HepG2 (cell line): ENCODE data around the gene SARS2. TPM values are rescaled to one million over a fixed set of nuclear protein-coding genes. Genes with fewer than 3 reads are reported as not detected.
A peak's percentile ranks its signal among the peaks of the same experiment; 100 is the strongest.

Source experiments
- ATAC-seq: fragments of 200-7000 bp; cut with Tn5 transposase; 3 replicates; pipeline ENCODE4 v1.9.1; 2020; ENCODE audit warnings: mild to moderate bottlenecking, moderate library complexity
- BruUV-seq: library from RNA; stranded (reverse); fragments of 400-500 nt; replicated peaks from 2 replicates; lab custom pipeline; 2021; lab: Mats Ljungman, UMichigan
- CTCF ChIA-PET: fragments of 300-600 bp; formaldehyde crosslinking; extraction: SDS; loops from one replicate; lab custom pipeline; 2021; ENCODE audit warnings: low total read pairs, inconsistent platforms, low intra/inter-chr PET ratio; lab: Yijun Ruan, JAX
- POLR2A ChIA-PET: fragments of 350-600 bp; sonication (Branson Sonifier 250); formaldehyde crosslinking; loops from one replicate; lab custom pipeline; 2020; ENCODE audit warnings: antibody characterized with exemption, inconsistent platforms; lab: Yijun Ruan, JAX
- DNase-seq: peaks from one replicate; pipeline ENCODE4 v3.0.0-alpha.2; 2015; ENCODE audit warnings: low spot score
- FAIRE-seq: peaks from 3 replicates; lab custom pipeline; 2011; peaks lifted over from hg19 to GRCh38; lab: Jason Lieb, UNC
- H2AFZ ChIP-seq: one replicate; pipeline ENCODE4 v1.6.1; 2011; ENCODE audit warnings: low read length, inconsistent platforms
- H3K27ac ChIP-seq: fragments of 300-600 bp; 3 replicates; pipeline ENCODE4 v1.8.0; 2011; ENCODE audit warnings: mixed run types, mild to moderate bottlenecking, mixed read lengths, low read length, inconsistent platforms; ENCODE audit not compliant: insufficient read depth; ENCODE audit errors: extremely low read length
- H3K27me3 ChIP-seq, 2 experiments: fragments of 200-600 bp in 1 of 2; 2 replicates in 1 of 2; 3 replicates in 1 of 2; pipeline versions ENCODE4 v1.6.0 to v1.8.0; 2011; ENCODE audit warnings: low read length in 2 of 2, mild to moderate bottlenecking in 2 of 2, moderate library complexity in 2 of 2, inconsistent platforms in 1 of 2; ENCODE audit not compliant: insufficient read depth in 2 of 2, control insufficient read depth in 1 of 2
- H3K36me3 ChIP-seq, 2 experiments: fragments of 200-600 bp in 1 of 2; replicated peaks in 1 of 2; 2 replicates in 1 of 2; 3 replicates in 1 of 2; pipeline versions ENCODE4 v1.5.1 to v1.8.0; 2011; ENCODE audit warnings: low read length in 2 of 2, inconsistent platforms in 1 of 2; ENCODE audit not compliant: insufficient read depth in 2 of 2, control insufficient read depth in 1 of 2
- H3K4me1 ChIP-seq: 2 replicates; pipeline ENCODE4 v1.5.1; 2012; ENCODE audit warnings: low read length, inconsistent platforms; ENCODE audit not compliant: insufficient read depth
- H3K4me2 ChIP-seq: 2 replicates; pipeline ENCODE4 v1.6.0; 2011; ENCODE audit warnings: low read depth, low read length, inconsistent platforms
- H3K4me3 ChIP-seq, 3 experiments: fragments of 200-600 bp in 1 of 3; sonication (generic), shearing (Covaris generic) in 1 of 3; replicated peaks in 1 of 3; 2 replicates each; pipeline ENCODE4 v1.5.1; 2011 to 2016; ENCODE audit warnings: low read length in 3 of 3, inconsistent platforms in 2 of 3, low read depth in 2 of 3, mild to moderate bottlenecking in 2 of 3, control low read depth in 1 of 3, mixed read lengths in 1 of 3; ENCODE audit not compliant: insufficient read depth in 1 of 3
- H3K79me2 ChIP-seq: one replicate; pipeline ENCODE4 v1.6.1; 2011; ENCODE audit warnings: low read length, inconsistent platforms; ENCODE audit not compliant: insufficient read depth
- H3K9ac ChIP-seq: 2 replicates; pipeline ENCODE4 v1.6.0; 2011; ENCODE audit warnings: mild to moderate bottlenecking, low read depth, low read length, inconsistent platforms; ENCODE audit not compliant: insufficient read depth
- H3K9me3 ChIP-seq: 2 replicates; pipeline ENCODE4 v1.5.1; 2012; ENCODE audit warnings: mild to moderate bottlenecking, low read length
- H4K20me1 ChIP-seq: 2 replicates; pipeline ENCODE4 v1.6.0; 2011; ENCODE audit warnings: inconsistent platforms, mild to moderate bottlenecking, low read length, moderate library complexity; ENCODE audit not compliant: insufficient read depth
- AGO2 ChIP-seq: fragments of 200-400 bp; formaldehyde crosslinking; optimal IDR thresholded peaks from 2 replicates; pipeline ENCODE3; 2017; ENCODE audit warnings: mild to moderate bottlenecking, low read depth, low read length, moderate library complexity
- HNRNPL ChIP-seq: fragments of 200-400 bp; formaldehyde crosslinking; IDR thresholded peaks from 2 replicates; pipeline ENCODE4 v1.6.1; 2017; ENCODE audit warnings: mild to moderate bottlenecking, low read depth, low read length
- PAF1 ChIP-seq: IDR thresholded peaks from 2 replicates; pipeline ENCODE4 v1.6.1; 2016; ENCODE audit warnings: missing genetic modification reagents, missing compliant biosample characterization
- WGBS: methylation state at CpG from one replicate; pipeline ENCODE4 v1.1.6; 2017; ENCODE audit warnings: low lambda C conversion rate; 5-methylcytosine and 5-hydroxymethylcytosine counted together
- in situ Hi-C: cut with HindIII; loops from 2 replicates; pipeline ENCODE4 v1.10.0; 2017; ENCODE audit warnings: low pct_unique_long_range_greater_than_20kb; ENCODE audit not compliant: extremely low pct_ligation_motif_present
- intact Hi-C: fragments of 100-400 bp; cut with micrococcal nuclease; formaldehyde crosslinking; loops from one replicate; pipeline ENCODE4 v1.10.0; 2022; ENCODE audit not compliant: unreplicated experiment
- polyA plus RNA-seq, 8 experiments: library from polyadenylated mRNA; depleted of rRNA in 3 of 8; stranded (reverse) in 7 of 8; unstranded in 1 of 8; fragments of >200 nt; fragmentation: Illumina TruSeq in 4 of 8; extraction: Trizol in 4 of 8; gene quantifications; 2 replicates each; pipeline versions ENCODE4 v1.2.1 to v1.2.3, GENCODE V29; 2011 to 2016; ENCODE audit warnings: low read depth in 4 of 8, missing spikeins in 1 of 8, mixed read lengths in 1 of 8; ENCODE audit not compliant: insufficient read depth in 1 of 8
- total RNA-seq, 5 experiments: library from RNA; depleted of rRNA; stranded (reverse); fragments of >200 nt; fragmentation: Illumina TruSeq; extraction: Trizol; gene quantifications; 2 replicates each; pipeline ENCODE4 v1.2.3, GENCODE V29; 2016; ENCODE audit warnings: low read depth in 1 of 5
- TF ChIP-seq, protein P1 (sequence below): sonication (generic); formaldehyde crosslinking; IDR thresholded peaks from 2 replicates; pipeline ENCODE4 v1.4.0; 2020; ENCODE audit warnings: missing genetic modification reagents

Gene SARS2
- total and polyA plus RNA-seq, 2 of the 13 experiments (the other 11 are each of a cell fraction or from before 2014, with no cell fraction given): 40.0 to 48.6 TPM

GRCh38 chr19:38912600-38913514 lies 17.7 kb downstream of the SARS2 start:
- H3K9ac ChIP-seq: no peak overlapping the region
- no peaks in the 10 kb centered on the region for H3K9me3 ChIP-seq
- intact Hi-C loops: no loop called here
- H3K36me3 ChIP-seq: no peaks in the 10 kb centered on the region
- H3K4me3 ChIP-seq: no peak overlapping the region
- H2AFZ ChIP-seq: no peak overlapping the region
- H3K79me2 ChIP-seq: no peaks in the 10 kb centered on the region
- ATAC-seq (no peak), DNase-seq (no peak), FAIRE-seq (no peak)
- no peak overlapping the region for H3K4me2 ChIP-seq
- no TSS peak for BruUV-seq
- H4K20me1 ChIP-seq: no peaks in the 10 kb centered on the region
- H3K4me1 ChIP-seq: peaks cover 5% of the 10 kb centered on the region
- ChIA-PET POLR2A (no interaction called here), CTCF (no interaction called here)
- no peak for TF ChIP-seq HNRNPL
- TF ChIP-seq, protein P1, sequence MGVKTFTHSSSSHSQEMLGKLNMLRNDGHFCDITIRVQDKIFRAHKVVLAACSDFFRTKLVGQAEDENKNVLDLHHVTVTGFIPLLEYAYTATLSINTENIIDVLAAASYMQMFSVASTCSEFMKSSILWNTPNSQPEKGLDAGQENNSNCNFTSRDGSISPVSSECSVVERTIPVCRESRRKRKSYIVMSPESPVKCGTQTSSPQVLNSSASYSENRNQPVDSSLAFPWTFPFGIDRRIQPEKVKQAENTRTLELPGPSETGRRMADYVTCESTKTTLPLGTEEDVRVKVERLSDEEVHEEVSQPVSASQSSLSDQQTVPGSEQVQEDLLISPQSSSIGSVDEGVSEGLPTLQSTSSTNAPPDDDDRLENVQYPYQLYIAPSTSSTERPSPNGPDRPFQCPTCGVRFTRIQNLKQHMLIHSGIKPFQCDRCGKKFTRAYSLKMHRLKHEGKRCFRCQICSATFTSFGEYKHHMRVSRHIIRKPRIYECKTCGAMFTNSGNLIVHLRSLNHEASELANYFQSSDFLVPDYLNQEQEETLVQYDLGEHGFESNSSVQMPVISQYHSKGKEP (CRISPR knock-in tag): no peak
- TF ChIP-seq AGO2: peak; percentile 48
- TF ChIP-seq PAF1 (CRISPR knock-in tag): no peak
- in situ Hi-C loops: loop anchor here (25.0 kb wide), 1 partner anchor 176 kb away; the partner anchor contains the start of gene CAPN12
- no peak overlapping the region for H3K27ac ChIP-seq
- 73% methylated on average over 7 of the region's 12 CpGs for WGBS
- no peaks in the 10 kb centered on the region for H3K27me3 ChIP-seq
